ENCODE data around the gene QSOX1. TPM values are rescaled to one million over a fixed set of nuclear protein-coding genes. Genes with fewer than 3 reads are reported as not detected.

QSOX1 gene
- total RNA-seq, 4 donors from 2014 or later: 34.9 to 72.3 (median 51.5) TPM

DNA sequence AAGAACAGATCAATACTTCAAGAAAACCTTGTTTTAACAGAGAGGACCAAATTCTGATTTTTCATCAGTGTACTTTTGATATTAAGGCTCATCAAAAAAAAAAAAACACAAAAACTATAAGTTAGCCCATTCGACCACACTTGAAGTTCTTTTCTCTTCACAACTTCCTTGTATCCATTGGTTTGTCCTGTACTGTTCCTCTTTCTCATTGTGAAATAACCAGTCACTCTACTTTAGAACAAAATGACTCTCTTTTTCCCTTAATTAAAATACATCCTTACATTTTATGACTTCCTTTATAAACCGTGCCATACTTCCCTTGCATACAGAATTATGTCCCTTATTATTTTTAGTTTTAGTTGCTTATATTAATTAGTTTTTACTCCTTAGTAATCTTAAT lies 8.4 kb downstream of the QSOX1 start:
- Histone ChIP-seq H3K4me1 (peaks cover 0 to 18% (median 1%) of the 10 kb centered on the region in 4 donors), H3K36me3 (no peaks in the 10 kb centered on the region), H3K9me3 (no peaks in the 10 kb centered on the region), H3K4me3 (no peak overlapping the region), H3K27me3 (no peaks in the 10 kb centered on the region), H3K27ac (no peak overlapping the region)
- no peak for DNase-seq
- no peak for TF ChIP-seq POLR2A (IDR thresholded peaks at IDR 0.05)
- TF ChIP-seq, protein P1, sequence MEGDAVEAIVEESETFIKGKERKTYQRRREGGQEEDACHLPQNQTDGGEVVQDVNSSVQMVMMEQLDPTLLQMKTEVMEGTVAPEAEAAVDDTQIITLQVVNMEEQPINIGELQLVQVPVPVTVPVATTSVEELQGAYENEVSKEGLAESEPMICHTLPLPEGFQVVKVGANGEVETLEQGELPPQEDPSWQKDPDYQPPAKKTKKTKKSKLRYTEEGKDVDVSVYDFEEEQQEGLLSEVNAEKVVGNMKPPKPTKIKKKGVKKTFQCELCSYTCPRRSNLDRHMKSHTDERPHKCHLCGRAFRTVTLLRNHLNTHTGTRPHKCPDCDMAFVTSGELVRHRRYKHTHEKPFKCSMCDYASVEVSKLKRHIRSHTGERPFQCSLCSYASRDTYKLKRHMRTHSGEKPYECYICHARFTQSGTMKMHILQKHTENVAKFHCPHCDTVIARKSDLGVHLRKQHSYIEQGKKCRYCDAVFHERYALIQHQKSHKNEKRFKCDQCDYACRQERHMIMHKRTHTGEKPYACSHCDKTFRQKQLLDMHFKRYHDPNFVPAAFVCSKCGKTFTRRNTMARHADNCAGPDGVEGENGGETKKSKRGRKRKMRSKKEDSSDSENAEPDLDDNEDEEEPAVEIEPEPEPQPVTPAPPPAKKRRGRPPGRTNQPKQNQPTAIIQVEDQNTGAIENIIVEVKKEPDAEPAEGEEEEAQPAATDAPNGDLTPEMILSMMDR (IDR thresholded peaks at IDR 0.05): no peak

DNA sequence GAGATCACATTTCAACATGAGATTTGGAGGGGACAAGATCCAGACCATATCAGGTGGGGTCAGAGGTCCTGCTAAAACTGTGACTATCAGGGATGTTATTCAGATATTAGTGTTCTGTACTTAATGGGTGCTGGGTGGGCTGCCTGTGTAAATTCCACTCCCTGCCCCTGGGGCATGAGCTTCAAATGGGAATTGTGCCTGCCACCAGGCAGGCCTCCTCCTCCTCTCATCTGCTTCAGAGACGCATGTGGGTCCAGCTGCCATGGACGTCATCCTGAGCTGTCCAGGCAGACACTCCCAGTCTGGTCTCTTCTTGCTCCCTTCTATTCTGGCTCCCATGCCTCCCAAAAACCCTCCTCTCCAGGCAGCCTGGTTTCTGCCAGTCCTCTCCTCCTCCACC lies 10.4 kb downstream of the QSOX1 start:
- DNase-seq: peak in 1 of 3 donors; percentile 32

DNA sequence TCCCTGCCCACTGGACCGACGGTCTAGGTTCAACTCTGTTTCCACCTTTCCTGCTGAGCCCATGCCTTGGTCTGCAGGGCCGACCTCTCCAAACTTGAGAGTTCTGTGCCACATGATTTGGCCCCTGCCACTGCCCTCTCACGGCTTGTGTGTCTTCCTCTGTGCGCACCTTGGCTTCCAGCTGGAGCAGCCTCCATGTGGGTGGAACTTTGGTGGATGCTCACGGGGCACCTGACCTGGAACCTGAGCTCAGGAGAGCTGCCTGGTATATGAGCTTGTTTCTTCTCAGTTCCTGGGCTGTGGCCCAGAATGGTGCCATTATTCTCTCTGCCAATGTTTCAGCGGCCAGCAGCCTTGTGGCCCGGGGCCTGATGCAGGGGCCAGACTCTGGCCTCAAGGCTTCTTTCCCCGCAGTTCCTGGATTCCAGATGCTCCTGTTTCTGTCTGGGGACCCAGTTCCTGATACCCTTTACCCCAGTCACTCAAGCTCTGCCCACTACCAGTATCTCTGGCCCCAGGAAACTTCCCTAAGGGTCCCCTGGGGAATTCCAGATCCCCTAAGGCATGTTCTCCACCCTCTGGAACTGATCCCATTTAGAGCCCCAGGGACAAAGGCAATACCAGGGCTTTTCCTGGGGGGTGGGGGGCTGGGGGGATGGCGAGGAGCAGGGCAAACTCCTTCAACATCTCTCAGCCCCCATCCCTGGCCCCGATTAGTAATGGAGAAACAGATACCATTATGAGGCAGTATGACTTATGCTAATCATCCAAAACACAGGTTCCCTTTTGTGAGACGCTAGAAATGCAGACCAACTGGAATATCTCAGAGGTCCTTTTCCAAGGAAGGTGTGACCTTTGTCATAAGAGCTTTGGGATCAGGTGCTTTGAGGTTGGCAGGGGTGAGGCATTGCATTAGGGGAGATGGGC lies 11.1 kb downstream of the QSOX1 start:
- no peak overlapping the region for H3K27ac ChIP-seq
- no peaks in the 10 kb centered on the region for H3K9me3 ChIP-seq
- H3K36me3 ChIP-seq: no peaks in the 10 kb centered on the region
- peak in 1 of 3 donors; percentile 26 for DNase-seq
- TF ChIP-seq, protein P1 (IDR thresholded peaks at IDR 0.05): no peak
- TF ChIP-seq POLR2A (IDR thresholded peaks at IDR 0.05): no peak
- H3K27me3 ChIP-seq: no peaks in the 10 kb centered on the region
- H3K4me3 ChIP-seq: no peak overlapping the region
- peaks cover 0 to 32% (median 4%) of the 10 kb centered on the region in 4 donors for H3K4me1 ChIP-seq

More for the DNA sequence above, 10.4 kb downstream of the QSOX1 start:
- Histone ChIP-seq H3K4me1 (peaks cover 0 to 28% (median 4%) of the 10 kb centered on the region in 4 donors), H3K27ac (no peak overlapping the region), H3K4me3 (no peak overlapping the region), H3K9me3 (no peaks in the 10 kb centered on the region), H3K36me3 (no peaks in the 10 kb centered on the region), H3K27me3 (no peaks in the 10 kb centered on the region)
- TF ChIP-seq, protein P1 (IDR thresholded peaks at IDR 0.05): no peak
- no peak for TF ChIP-seq POLR2A (IDR thresholded peaks at IDR 0.05)

DNA sequence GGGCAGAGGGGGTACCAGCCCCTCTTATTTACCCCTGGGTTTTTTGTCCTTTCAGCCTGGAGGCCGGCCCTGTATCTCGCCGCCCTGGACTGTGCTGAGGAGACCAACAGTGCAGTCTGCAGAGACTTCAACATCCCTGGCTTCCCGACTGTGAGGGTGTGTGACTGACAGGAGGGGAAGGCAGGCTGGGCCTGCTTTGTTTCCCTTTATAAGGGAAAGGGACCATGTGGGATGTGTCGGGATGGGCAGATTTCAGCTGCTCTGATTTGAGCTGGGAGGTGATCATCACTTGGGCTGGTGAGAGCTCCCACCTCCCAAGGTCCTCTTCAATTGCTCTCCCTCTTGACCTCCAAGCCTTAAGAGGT lies 11.7 kb downstream of the QSOX1 start:
- H3K27ac ChIP-seq: no peak overlapping the region
- H3K9me3 ChIP-seq: no peaks in the 10 kb centered on the region
- DNase-seq: peak in 1 of 3 donors; percentile 33
- no peaks in the 10 kb centered on the region for H3K36me3 ChIP-seq
- no peaks in the 10 kb centered on the region for H3K27me3 ChIP-seq
- H3K4me3 ChIP-seq: no peak overlapping the region
- peaks cover 0 to 32% (median 4%) of the 10 kb centered on the region in 4 donors for H3K4me1 ChIP-seq
- TF ChIP-seq, protein P1 (IDR thresholded peaks at IDR 0.05): no peak
- no peak for TF ChIP-seq POLR2A (IDR thresholded peaks at IDR 0.05)

DNA sequence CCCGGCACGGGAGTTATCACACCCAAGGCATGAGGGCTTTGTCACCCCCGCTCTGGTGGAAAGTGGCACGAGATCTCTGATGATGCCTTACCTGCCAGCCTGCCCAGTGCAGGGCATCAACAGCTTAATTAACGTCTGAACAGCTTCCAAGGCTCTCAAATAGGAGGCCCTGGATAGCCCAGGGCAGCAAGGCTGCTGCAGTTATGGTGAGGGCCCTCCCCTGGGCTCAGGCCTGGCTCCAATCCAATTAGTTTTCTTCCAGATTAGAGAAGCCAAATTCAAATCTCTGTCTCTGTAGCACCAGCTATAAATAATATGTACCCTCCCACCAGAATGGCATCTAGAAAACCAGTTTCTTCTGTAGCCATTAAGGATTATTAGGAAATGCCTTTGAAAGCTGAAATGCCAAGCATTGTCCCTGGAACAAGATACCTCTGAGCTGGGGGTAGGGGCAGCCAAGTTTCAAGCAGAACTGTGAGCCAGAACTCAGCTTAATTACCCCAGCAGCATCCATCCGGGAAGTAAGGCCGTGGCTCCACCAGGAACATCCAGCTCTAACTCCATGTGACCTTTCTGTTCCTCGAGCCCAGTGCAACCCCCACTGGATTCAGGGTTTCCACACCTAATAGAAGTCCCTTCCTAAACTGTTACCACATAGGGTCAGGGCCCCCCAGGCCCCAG lies 12.5 kb downstream of the QSOX1 start:
- Histone ChIP-seq H3K4me1 (peaks cover 0 to 32% (median 4%) of the 10 kb centered on the region in 4 donors), H3K27me3 (no peaks in the 10 kb centered on the region), H3K36me3 (no peaks in the 10 kb centered on the region), H3K9me3 (no peaks in the 10 kb centered on the region), H3K4me3 (no peak overlapping the region), H3K27ac (peak overlapping the region in 3 of 4 donors; percentile 17 to 70 (median 30))
- DNase-seq: peak in 1 of 3 donors; percentile 43
- no peak for TF ChIP-seq POLR2A (IDR thresholded peaks at IDR 0.05)
- TF ChIP-seq, protein P1 (IDR thresholded peaks at IDR 0.05): no peak

All from Peyer's patch (tissue), 4 donors.